22Rv1 (cell line): ENCODE results near the gene NR2F1-AS1.

Source experiments
- H3K27ac ChIP-seq: fragments of 450-650 bp; 2 replicates; pipeline ENCODE4 v1.5.1; 2017
- CTCF ChIP-seq: fragments of 450-650 bp; IDR thresholded peaks from 2 replicates; pipeline ENCODE4 v1.5.1; 2017; ENCODE audit warnings: mild to moderate bottlenecking
- ZFX ChIP-seq: fragments of 450-650 bp; IDR thresholded peaks from 2 replicates; pipeline ENCODE4 v1.6.1; 2017; ENCODE audit warnings: antibody characterized with exemption, borderline replicate concordance

The NR2F1-AS1 gene

DNA sequence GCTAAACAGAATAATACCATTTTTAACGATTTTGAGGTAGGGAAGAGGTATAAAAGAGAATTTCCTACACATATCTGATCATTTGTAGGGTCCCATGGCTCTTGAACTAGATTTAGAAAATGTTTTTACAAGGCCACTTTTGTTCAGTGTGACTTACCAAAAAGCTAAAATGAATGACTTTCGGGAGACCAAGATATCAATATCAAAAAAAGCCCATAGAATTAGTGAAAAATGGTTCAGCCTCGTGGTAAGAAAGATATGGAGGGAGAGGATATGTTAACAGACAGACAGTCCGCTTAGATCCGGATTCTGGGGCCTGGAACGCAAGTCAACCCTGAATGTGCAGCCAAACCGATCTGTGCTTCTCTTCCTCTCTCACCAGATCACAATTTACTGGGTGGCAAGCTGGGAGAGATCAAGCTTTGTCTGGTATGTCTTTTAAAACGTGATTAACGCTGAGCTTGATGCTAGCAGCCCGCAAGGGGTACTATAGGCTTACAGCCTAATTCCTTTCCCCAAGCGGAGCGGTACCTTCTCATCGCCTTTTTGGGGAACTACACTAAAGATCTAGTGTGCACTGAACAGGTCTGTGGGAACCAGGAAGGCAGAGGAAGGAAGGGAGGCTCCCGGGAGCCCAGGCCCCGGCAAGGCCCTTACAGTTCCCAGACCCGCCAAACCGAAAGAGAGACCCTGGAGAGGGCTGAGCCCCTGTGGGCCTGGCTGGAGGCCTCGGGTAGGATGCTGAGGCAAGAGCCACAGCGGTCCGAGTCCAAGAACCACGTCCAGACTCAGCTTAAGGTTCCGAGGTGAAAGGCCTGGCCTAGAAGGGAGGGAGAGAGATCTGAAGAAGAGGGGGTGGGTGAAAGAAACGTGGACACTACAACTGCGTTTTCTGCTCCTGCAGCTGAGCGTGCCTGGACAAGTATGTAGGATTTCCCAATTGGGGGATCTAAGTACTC, 2.9 kb downstream of the NR2F1-AS1 start:
- TF ChIP-seq CTCF = no peak
- TF ChIP-seq ZFX = no peak

DNA sequence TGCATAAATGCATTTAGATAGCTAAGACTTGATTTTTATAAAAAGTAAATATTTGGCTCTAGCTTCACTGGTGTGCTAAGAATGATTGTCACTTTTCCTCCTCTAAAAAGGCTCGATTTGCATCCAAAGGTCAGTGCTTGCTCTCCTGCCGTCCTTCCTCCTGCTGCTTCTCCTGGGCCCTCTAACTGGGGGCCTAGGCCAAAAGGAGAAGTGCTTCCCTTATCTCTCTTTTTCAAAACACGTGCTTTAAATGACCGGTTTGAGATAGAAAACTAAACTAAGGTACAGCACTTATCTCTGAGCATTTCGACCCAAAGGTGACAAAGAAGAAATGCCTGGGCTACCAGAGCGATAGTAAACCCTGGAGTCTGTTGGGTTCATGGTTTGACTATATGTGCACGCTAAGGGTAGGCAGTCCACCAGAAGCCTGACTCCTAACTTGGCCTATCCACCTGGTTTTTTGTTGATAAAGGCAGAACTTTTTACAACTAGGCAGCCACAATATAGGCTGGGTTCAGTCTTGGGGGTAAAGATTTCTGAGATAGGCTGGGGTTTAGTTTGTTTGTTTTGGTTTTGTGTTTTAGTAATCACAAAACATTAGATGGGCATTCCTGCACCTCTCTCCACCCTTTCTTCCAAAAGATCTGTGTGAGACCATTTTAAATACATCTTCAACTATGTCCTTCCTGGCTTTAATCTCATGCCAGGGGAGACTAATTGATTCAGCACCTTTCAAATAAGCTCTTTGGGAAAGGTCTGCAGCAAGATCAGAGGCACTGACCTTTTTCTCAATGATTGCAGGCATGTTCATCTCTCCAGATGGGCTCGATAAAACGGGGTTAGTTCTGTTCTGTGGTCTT, 3.8 kb downstream of the NR2F1-AS1 start:
- no peak overlapping the region for H3K27ac ChIP-seq
- TF ChIP-seq ZFX = no peak
- no peak for TF ChIP-seq CTCF

More for the DNA sequence above, 2.9 kb downstream of the NR2F1-AS1 start:
- no peak overlapping the region for H3K27ac ChIP-seq

DNA sequence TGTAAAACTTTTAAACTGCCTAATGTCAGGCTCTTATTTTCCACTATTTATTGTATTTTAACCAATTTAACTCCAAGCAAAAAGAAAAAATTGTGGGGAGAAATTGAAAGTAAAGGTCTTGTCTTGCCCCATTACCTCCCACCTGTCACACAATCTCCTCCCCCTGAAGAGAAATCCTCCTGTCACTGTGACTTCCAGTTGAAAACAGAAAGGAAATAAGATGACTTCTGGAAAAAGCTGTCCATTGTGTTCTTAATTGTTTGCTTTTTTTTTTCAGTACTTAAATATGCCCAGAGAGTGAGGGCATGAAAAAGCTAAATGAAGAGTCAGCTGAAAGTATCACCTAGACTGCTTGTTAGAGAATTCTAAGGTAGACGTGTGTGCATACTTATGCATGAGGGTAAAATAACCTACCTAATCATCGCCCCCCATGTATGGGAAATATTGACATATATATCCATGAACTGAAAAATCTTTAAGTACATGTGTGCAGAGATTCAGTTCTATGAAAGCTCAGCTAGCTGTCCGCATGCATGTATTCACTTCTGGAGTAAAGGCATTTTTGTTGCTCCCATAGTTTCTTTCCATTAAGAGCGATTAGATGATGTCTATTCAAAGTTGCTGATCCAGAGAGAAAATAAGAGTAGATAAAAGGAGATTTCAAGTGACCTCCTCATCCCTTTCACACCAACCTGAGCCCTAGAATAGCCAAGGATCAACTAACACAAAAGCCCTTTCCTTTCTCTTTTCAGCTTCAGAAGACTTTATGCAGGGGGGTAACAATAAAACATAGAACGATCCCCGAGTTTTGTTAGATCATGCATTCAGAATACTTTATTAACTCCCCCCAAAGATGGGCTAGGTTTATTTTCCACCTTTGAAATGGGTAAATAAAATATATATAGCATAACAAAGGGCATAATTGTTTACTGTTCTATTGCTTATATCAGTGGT, 5.3 kb downstream of the NR2F1-AS1 start:
- TF ChIP-seq CTCF (no peak), ZFX (no peak)
- H3K27ac ChIP-seq = no peak overlapping the region

DNA sequence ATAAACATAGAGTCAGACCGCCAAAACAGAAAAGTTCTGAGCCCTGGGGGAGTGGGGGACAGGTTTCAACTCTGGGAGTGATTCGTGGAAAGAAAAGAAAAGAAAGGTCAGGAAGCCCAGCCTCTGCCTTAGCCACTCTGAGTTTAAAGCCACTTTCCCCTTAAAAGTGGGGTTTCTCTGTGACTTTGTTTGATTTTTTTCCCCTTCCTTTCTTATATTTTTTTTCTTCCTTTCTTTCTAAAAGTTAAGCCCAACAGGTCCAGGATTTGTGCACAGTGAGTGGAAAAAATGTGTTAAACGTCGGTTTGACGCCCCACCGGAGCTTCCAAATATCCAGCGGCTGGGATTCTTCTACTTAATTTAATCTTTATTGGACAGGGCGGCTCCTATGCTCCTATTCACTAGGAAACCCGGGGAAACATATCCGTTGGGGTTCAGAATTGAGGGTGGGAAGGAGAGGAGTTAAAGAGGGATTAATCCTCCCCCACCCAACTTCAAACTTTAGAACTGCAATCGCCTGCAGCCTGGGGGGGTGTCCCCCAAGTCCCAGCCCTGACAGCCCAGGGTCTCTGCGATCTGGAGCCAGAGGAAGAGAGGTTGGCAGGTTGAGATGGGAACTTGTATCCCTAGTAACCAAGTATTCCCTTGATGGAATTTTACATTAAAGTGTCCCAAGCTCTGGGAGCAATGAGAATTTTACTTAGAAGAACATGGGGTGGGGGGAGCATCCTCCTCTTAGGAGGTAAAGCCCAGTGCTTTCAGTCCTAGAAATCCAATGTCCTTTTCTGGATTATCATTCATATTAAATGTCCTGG, 6.3 kb downstream of the NR2F1-AS1 start:
- TF ChIP-seq ZFX (no peak), CTCF (no peak)
- H3K27ac ChIP-seq = no peak overlapping the region

DNA sequence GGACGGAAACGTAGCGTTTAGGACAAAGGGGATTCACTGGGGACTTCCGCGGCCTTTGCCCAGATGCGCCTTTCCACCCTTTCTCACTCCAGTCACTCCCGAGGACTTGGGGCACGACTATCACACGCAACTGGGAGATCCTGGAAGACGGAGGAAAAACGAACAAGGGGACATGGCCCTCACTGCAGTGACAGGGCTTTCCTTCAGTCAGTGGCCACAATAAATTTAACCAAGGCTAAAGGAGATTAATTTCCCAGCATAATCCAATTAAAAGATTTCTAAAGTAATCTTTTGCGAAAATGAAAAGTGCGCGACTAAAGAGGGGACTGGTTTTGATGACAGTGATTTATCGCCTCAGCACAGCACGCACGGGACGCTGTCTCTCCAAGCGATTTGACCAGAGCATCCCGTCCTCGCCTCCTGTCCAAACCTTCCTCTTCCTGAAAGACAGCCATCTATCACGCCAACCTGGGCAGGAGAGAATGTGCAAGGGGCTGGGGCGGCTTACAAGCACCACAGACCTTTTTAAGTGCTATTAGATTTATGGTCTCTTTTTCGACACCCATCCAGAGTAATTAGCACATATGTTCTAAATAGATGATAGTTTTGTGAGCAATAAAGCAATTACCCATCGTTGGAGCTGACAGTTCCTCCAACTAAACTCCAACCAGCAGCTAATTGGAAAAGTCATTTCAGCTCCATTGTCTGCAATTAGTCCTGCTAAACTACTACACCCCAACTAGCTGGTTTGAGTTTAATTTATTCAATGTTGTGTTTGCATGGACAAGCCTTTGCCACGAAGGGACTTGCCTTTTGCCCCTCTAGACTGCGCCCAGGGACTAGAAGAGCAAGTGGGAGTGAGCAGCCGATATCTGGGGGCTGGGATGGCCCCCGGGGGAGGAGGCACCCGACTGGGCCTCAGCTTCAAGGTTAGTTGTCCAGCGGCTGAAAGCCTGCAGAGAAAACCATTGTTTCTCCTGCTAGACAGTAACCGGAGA, 7.4 kb downstream of the NR2F1-AS1 start:
- TF ChIP-seq CTCF = no peak
- TF ChIP-seq ZFX = no peak
- no peak overlapping the region for H3K27ac ChIP-seq
